HTR-8/SVneo (cell line): ENCODE data around the gene SYS1.

Source experiments
- DNase-seq: peaks from one replicate; pipeline ENCODE4 v3.0.0; 2011; ENCODE audit warnings: low spot score, mixed read lengths; ENCODE audit not compliant: insufficient read length
- FAIRE-seq: peaks from 2 replicates; lab custom pipeline; 2011; peaks lifted over from hg19 to GRCh38; lab: Jason Lieb, UNC

Gene SYS1

GRCh38 chr20:45354423-45355208 lies 8.3 kb upstream of the SYS1 start:
- DNase-seq (no peak), FAIRE-seq (peak; percentile 74)

- DNase-seq (no peak), FAIRE-seq (peak; percentile 9)
Measured at GRCh38 chr20:45355209-45356084, 7.5 kb upstream of the SYS1 start.

- DNase-seq: peak; percentile 87
- FAIRE-seq: peak; percentile 96
Measured at GRCh38 chr20:45358282-45359068, 4.5 kb upstream of the SYS1 start.

- DNase-seq (no peak), FAIRE-seq (peak; percentile 42)
Measured at GRCh38 chr20:45359069-45359405, 3.9 kb upstream of the SYS1 start.

- DNase-seq (no peak), FAIRE-seq (peak; percentile 42)
Measured at GRCh38 chr20:45359406-45360148, 3.4 kb upstream of the SYS1 start.

GRCh38 chr20:45361793-45362192 lies 1.2 kb upstream of the SYS1 start:
- FAIRE-seq (no peak), DNase-seq (no peak)

- no peak for DNase-seq
Measured at GRCh38 chr20:45363611-45364492, 896 bp downstream of the SYS1 start.

GRCh38 chr20:45365444-45365970 lies 2.6 kb downstream of the SYS1 start:
- no peak for FAIRE-seq
- DNase-seq: no peak

More at GRCh38 chr20:45363611-45364492, 896 bp downstream of the SYS1 start:
- no peak for FAIRE-seq

GRCh38 chr20:45366192-45366591 lies 3.2 kb downstream of the SYS1 start:
- FAIRE-seq: no peak

GRCh38 chr20:45366631-45367030 lies 3.7 kb downstream of the SYS1 start:
- no peak for DNase-seq
- FAIRE-seq: peak; percentile 46

More at GRCh38 chr20:45366192-45366591, 3.2 kb downstream of the SYS1 start:
- DNase-seq: no peak

GRCh38 chr20:45367126-45367525 lies 4.2 kb downstream of the SYS1 start:
- DNase-seq: no peak
- no peak for FAIRE-seq

GRCh38 chr20:45368221-45368980 lies 5.4 kb downstream of the SYS1 start:
- FAIRE-seq: peak; percentile 16
- DNase-seq: no peak

GRCh38 chr20:45370571-45371160 lies 7.7 kb downstream of the SYS1 start:
- DNase-seq: no peak

GRCh38 chr20:45372241-45372640 lies 9.3 kb downstream of the SYS1 start:
- FAIRE-seq (peak; percentile 28), DNase-seq (no peak)

More at GRCh38 chr20:45370571-45371160, 7.7 kb downstream of the SYS1 start:
- peak; percentile 16 for FAIRE-seq

- DNase-seq (no peak), FAIRE-seq (peak; percentile 83)
Measured at GRCh38 chr20:45372646-45373352, 9.8 kb downstream of the SYS1 start.

GRCh38 chr20:45373353-45374100 lies 10.6 kb downstream of the SYS1 start:
- DNase-seq (peak; percentile 89), FAIRE-seq (peak; percentile 96)
